Stimulated activated CD4-positive, alpha-beta T cell treated with anti-CD3 and anti-CD28 coated beads, Interleukin-4, amount 100 ng/mL, for 4 hours (primary cell): Measurements from ENCODE around the gene AGAP3.

Experiments used
- DNase-seq, 2 experiments: peaks; one replicate each; pipeline ENCODE4 v3.0.0-alpha.2; 2020

AGAP3 gene

DNA sequence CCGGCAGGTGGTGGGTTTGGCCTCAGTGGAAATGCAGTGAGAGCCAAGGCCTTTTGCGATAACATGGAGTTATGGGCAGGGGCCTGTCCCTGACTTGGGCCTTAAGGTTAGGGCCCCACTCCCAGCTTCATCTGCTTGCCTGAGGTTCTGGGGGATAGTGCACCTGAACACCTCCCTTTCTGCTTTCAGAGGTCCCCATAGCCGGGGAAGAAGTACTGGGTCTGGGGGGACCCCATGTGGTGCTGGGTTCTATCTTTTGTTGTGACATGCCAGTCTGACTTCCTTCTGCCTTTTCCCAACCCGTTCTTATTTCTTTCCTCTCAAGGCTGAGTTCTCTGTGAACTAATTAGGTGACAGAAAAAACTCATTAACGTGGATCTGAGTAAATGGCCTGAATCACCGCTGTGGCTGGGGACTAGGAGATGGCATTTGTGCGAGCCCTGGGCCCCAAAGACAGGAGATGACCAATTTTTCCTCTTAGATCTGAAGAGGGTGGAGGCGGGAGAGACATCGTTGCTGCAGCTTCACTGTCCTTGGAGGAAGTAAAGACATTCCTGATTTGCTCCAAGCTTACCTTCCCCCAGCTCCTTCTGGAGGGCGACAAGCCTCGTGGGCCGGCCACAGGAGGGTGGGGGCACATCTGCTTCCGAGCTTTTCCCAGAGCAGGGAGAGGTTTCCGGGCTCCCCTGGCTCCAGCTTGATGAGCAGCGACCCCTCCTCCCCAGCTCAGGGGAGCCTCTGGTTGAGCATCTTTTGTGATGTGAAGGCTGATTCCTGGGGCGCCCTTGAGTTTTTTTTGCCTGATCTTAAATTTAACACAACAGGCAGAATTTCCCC is 2.0 kb downstream of the AGAP3 start:
- DNase-seq, result no peak

DNA sequence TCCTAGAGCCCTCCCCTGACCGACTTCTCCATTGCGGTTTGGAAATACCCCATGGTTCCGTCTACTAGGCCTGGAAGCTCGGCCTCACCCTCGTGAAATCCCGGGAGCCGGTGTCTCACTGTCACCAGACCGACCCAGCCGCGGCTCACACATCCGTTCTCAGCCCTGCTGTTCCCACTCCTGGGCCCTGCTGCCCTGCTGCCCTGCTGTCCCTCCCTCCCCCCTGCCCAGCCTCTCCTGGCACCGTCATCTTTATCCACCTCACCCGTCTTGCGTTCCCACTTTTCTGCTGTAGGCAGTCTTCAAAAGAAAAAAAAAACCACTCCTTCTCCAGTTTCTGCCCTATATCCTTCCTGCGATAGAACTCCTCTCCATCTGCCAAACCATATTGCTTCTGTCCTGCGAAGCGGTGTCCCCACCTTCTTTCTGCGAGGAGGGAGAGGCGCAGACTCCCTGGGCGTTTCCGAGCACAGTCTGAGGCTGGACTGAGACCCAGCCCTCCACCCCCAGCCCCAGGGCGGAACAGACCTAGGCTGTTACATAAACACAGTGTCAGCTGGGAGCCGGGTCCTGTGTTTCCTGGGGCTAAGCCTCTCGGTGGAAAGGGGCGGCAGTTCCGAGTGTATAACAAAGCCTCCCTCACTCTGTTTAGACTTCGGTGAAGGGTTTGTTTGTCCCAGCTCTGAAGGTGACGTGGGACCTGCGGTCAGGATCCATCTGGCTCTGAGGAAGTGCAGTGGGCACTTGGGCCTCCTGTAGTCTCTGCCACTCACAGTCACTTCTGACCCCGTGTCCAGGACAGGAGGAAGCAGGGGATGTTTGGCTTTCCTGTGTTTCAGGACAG is 2.8 kb downstream of the AGAP3 start:
- no peak for DNase-seq

DNA sequence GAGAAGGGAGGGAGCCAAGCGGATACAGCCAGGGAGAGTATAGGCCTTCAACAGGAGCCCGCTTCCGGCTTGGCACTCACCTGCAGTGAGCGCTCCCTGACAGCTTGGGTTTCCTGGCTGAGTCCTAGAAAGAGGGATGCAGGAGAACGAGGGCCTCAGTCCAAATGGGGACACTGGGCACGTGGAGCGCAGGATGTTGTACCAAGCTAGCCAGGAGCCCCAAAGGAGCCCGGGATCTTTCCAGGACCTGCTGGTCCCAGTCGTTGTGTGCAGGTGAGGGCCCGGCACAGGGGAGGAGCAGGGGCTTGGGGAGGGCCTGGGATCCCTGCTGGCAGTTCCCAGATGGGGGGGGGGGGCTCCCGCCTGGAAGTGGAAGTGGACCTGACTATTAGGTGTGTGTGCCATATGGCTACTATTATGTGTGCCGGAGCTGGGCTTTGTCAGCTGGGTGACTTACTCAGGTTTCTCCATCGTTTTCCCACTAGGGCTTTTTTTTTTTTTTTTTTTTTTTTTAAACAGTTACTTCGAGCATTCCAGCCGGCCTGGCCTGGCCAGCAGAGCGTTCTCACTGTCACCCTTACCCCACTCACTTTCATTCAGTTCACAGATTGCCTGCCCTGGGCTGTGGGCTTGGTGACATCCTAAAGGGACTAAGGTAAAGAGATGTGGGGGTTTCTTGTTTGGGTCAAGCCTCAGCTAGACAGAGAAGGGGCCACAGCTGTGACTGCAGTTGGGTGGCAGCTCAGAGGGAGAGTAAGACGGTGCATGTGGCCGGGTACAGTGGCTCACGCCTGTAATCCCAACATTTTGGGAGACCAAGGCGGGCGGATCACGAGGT is 3.8 kb downstream of the AGAP3 start:
- no peak for DNase-seq

DNA sequence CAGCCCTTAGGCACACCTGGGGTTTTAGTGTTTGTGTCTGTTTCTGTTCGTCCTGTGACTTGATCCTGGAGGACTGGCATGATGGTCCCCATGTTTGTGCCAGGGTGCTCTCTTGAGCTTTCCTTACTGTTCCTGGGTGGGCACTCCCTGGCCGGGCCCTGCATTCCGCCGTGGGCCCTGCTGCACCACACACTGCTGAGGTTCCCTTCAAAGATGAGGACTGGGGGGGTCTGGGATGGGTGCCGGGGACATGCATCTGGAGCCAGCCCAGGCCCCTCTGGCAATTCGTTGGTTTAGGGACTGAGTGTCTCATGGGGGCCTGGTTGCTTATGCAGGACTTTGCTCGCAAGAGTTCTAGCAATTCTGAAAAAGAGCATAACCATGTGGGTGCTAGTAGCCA is 4.7 kb downstream of the AGAP3 start:
- no peak for DNase-seq

DNA sequence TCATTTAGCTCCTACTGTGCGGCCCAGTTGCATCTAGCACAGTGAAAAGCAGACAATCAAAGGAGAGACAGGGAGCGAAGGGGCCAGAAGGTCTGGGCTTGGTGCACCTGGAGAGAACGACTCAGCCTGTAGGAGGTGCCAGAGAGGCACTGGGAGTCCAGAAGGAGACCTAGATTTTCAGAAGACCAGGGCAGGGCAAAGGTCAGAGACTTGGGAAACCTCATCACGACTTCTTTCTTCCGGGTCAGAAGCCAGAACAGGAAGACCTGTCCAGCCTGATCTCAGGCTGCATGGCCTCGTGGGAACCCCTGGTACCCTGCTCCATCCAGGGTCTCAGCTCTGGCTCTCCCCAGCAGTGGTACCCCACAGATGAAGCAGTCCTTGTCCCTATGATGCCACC is 5.2 kb downstream of the AGAP3 start:
- DNase-seq, result no peak

DNA sequence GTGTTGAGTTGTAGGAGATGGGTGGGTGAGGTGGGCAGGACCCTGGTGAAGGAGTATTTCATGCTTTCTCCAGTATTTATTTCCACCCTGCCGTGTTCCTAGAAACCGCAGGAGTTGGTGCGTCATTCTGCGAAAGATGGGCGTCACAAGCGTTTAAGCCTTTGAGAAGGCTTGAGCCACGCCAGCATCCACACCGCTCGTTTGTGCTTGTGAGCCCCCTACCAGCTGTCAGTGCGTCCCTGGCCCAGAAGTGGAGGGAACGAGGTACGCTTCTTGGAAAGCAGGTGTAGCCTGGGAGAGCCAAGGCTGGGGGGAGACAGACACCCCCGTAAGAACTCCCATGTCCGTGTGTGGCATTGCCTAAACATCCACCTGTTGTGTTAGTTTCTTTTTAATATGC is 5.7 kb downstream of the AGAP3 start:
- no peak for DNase-seq

DNA sequence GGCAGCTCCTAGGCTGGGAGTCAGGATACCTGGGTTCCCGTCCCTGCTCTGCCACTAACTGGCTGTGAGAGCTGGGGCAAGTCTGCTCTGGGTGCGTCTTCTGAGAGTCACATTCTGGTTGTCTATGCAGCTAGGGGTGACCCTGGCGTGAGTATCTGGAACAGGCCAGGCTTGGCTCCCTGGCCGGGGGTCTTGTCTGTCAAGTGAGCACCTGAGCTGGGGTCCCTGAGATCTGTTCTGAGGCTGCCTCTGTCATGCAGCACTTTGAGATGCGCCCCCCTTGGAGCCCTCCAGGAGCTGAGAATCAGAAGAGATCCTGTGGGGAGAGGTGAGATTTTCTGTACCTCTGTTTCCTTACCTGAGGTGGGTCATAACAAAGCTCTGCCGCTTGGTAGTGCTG is 7.5 kb downstream of the AGAP3 start:
- no peak for DNase-seq

DNA sequence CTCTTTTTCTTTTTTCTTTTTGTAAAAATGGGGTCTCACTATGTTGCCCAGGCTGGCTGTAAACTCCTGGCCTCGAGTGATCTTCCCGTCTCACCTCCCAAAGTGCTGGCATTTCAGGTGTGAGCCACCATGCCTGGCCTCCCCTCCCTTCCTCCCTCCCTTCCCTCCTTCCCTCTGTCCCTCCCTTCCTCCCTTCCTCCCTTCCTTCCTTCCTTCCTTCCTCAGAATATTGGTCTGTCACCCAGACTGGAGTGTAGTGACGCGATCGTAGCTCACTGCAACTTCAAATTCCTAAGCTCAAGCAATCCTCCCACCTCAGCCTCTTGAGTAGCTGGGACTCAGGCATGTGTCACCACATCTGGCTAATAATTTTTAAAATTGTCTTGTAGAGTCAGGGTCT is 8.4 kb downstream of the AGAP3 start:
- no peak for DNase-seq

DNA sequence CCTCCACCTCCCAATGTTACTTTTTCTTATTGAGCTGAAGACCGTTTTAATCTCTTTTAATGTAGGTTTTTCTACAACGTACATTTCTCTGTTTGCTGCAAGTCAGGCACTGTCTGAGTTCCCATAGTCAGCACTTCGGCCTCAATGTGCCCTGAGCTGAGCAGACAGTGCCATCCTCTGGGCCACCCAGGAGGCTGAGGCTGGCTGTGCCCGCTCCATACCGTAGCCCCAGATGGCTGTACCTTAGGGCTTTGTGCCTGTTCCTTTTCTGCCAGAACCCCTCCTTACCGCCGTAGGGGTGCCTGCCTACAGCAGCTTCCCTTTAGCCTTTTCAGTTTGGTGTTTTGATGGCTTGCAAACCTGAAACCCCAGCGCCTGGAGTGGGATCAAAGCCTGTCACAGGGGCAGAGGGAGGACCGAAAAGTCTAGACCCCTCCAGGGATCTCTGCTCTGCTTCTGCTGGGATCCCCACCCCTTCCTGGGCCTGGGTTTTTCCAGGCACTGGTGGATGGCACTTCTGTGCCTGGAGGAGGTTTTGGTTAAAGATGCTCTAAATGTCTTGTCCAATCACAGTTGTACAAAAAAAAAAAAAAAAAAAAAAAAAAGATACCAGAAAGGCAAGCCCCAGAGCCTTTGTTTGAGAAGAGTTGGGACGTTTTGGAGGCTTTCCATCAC is 9.0 kb downstream of the AGAP3 start:
- DNase-seq, result no peak

DNA sequence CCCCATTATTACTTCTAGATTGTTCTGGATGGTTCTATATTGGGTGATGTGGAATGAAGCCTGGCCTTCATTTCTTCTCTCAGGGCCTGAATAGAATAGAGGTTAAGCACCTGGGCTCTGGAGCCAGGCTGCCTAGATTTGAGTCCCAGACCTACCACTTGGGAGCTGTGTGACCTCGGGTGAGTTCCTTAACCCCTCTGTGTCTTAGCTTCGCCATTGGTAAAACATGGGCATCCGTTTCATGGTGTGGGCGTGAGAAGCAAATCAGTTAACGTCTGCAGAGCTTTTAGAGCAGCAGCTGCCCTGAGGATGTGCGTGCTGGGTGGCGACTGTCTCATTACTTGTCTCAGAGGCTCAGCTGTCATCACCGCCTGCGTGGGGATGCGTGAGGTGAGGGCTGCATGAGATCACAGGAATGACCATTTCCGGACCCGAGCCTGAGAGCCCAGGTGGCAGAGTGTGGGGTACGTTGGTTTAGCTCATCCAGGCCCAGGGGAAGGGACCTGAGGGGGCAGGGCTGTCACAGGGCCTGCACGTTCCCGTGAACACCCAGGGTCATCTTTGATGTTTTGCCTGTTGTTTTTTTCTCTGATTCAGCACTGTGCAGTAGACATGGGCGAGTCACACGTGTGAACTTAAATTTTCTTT is 9.7 kb downstream of the AGAP3 start:
- DNase-seq, result no peak

DNA sequence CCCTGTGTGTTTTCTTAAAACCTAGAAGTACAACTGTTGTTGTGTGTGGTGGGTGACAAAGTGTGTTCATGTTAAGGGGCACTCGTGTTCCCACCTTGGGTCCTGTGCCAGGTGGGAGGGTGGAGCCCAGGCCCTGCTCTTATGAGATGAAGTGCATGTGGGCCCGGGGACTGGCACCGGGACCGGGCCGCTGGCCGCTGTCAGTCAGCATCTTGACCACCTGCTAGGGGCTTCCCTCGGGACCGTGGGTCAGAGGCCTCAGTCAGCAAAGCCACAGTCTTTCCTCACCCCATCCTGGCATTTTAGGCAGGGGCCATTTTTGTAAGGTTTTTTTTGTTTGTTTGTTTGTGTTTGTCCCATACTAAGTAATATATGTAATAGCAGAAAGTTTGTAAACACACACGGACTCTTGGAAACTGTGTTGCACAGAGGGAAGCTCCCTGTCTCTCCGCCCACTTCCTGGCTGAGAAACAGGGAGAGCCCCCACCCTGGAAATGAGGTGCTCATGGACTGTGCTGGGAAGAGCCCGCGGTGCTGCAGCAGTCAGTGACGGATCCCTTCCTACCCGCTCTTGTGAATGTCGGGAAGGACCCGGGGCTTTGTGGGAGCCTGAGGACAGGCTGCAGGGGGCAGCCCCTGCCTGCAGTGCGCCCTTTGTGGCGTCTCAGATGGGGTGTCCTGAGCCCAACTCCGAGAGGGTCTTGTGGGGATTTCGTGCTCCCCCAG is 13.4 kb downstream of the AGAP3 start:
- no peak for DNase-seq

DNA sequence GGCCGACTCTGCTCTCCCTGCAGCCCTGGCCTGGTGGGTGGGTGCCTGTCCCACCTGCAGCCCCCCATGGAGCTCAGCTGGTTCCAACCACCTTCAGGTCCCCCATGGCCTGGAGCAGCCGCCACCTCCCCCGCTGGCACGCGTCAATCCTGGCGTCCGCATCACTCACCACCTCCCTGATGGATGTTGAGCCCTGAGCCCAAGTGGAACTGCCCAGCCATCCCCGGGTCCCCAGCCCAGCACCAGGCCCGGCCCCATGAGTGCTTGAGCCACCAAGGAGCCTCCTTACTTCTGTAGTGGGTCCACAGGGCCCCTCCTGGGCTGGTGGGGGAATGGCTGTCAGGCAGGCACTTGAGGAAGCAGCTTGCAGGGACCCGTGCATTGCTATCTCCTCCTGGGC is 14.6 kb downstream of the AGAP3 start:
- DNase-seq, result no peak

DNA sequence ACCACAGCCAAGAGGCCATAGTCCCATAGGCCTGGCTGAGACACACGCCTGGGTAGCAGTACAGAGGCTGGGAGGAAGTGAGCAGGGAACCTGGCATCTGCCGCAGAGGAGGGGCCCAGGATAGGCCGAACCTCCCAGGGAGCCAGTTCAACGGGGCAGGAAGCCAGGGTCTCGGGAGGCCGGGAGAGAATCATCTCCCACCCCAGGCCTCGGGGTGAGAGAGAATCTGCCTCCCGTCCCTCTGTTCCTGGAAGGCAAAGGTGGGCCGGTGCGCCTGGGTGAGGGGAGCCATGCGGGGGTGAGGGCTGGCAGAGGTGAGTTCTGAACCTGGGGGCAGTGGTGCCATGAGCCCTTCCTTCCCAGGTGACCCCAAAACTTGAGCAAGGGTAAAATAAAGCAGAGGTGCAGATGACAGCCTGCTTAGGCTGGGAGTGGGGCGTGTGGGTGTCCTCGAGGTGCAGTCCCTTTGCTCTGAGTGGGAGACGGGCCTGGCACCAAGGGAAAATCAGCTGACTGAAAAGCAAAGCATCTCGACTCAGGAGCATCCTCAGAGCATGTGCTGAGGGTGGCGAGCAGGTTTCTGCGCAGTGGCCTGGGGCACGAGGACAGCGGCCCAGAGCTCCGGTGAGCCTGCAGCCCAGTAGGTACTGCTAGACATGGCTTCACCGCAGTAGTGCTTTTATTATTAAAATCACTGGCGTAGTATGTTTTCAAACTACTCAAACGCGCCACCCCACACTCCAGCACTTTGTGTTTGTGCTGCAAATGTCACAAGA is 15.5 kb downstream of the AGAP3 start:
- no peak for DNase-seq

DNA sequence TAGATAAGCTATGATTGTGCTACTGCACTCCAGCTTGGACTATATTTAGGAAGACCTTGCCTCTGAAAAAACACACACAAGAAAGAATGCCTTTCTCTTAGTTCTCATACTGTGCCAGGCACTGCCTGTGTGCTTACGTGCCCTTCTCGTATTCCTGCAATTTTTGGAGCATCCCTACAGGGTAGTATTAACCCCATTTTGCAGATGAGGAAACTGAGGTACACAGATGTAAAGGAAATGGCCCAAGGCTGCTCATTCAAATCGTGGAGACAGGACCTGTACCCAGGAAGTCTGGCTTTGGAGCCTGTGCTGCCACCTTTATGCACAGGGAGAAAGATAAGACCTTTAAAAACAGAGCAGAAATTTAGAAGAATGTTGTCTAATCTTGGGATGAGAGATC is 16.7 kb downstream of the AGAP3 start:
- DNase-seq, result no peak

DNA sequence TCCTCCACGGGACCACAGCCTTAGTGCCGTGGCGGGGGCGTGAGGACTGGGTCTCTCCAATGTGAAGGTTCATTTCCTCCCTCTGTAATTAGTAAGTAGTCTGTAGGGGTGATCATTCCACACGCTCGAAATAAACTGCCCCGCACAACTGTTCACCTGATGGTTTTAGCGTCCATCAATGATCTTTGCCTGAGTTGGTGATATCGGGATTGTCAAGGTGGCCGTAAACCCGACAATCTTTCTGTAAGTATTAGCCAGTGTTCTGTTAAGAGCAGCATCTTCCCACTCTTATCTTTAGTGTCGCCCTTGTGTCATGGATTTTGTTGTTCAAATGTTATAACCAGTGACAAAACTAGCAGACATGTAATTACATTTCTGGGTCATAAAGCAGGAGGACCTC is 17.7 kb downstream of the AGAP3 start:
- DNase-seq, result no peak

DNA sequence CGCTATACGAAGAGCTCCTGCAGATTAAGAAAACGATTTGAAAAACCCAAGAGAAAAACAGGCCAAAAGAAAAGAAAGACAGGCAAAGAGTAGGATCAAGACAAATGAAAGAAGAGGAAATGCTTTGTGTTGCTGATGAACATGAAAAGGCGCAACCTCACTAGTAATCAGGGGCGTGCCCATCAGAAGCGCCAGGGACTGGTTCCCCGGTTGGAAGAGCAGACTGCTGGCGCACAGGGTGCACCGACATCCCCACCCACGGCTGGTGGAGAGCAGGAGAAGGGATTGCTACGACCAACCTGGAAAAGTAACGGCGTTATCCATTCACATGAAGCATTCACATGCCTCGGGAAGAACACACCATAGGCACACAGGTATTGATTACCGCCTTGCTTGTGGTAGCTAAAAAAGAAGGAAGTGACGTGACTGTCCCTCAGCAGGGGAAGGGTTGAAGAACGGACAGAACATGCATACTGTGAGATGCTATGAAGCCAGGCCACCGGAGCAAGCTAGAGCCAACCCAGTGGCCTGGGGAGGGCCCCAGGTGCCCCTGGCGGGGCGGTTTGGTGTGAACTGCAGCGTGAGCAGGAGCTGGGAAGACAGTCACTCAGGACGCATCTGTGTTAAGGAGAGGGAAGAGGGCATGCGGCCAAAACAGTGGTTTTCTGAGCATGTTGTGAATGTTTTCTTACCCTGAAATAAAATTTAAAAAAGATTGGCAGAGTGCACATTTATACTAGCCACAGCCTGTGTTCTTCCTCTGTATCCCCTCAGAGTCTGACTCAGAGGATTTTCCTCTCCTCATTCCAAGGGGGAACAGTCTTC is 18.3 kb downstream of the AGAP3 start:
- no peak for DNase-seq

DNA sequence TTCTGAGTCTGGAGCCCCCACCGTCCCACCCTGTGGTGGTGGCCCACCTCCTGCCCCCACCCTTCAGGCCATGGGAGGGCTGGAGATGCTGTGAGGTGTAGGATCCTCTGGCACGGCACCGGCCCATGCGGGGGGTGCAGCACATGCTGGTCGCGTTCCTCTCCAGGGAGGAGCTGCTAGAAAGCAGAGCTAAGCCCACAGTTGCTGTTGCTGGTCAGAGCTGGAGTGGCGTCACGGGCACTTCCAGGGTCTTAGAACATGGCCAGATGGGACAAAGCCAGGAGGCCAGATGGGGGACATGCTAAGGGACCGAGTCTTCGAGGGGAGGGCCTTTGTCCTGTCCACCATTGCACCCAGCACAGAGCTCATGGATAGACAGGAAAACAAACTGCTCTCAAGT is 21.6 kb downstream of the AGAP3 start:
- no peak for DNase-seq

DNA sequence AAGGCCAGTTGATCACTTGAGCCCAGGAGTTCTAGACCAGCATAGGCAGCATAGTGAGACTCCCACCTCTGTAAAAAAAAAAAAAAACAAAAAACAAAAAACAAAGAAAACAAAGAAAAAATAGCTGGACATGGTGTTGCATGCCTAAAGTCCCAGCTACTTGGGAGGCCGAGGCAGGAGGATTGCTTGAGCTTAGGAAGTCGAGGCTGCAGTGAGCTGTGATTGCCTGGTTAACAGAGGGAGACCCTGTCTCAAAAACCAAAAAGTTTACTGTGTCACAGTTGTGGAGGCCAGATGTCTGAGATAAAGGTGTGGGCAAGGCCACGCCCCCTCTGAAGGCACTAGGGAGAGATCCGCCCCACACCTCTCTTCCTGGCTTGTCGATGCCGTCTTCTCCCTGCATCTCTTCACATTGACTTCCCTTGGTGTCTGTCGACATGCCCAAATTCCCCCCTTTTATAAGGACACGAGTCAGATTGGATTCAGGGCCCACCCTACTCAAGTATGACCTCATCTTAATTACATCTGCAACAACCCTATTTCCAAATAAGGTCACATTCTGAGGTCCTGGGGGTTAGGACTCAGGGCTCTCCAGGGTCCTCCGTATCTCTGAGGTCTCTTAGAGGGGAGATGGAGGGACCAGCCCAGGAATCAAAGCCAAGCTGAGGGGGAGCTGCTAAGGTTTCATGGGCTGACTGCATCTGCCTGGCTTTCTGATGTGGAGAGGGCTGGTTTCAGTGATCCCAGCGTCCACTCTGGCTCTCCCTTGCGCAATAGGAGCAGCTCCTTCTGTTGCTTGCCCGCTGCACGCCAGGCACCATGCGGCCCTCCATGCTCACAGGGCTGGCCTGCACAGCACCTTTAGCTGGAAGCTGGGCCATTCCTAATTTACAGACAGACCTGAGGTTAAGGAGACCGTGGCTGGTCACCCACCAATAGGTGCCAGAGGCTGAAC is 23.1 kb downstream of the AGAP3 start:
- no peak for DNase-seq
